Astrocyte of the spinal cord (primary cell): Measurements from ENCODE around the gene CDCA5.

Experiments used
- DNase-seq: peaks from one replicate; pipeline ENCODE4 v3.0.0; 2011; ENCODE audit warnings: low read depth, low spot score
- H3K4me3 ChIP-seq: 2 replicates; pipeline ENCODE4 v1.5.1; 2011; ENCODE audit warnings: low read depth, mild to moderate bottlenecking, low read length, moderate library complexity
- in situ Hi-C: cut with HindIII; loops from 2 replicates; pipeline ENCODE4 v1.10.0; 2017; ENCODE audit warnings: low sequenced_read_pairs
- TF ChIP-seq, protein P1 (sequence below): IDR thresholded peaks from 2 replicates; pipeline ENCODE4 v1.5.1; 2012; ENCODE audit warnings: low read depth, mild to moderate bottlenecking, low read length, inconsistent platforms

The CDCA5 gene

GRCh38 chr11:65083834-65084597, at the start of gene CDCA5, which contains the start of gene ZFPL1:
CDCA5 (minus strand) TSS chr11:65084040; CDS start chr11:65083978, 62 bp downstream.
ZFPL1 (plus strand) TSS chr11:65084222; CDS start chr11:65084699, 477 bp downstream.
- TF ChIP-seq, protein P1, sequence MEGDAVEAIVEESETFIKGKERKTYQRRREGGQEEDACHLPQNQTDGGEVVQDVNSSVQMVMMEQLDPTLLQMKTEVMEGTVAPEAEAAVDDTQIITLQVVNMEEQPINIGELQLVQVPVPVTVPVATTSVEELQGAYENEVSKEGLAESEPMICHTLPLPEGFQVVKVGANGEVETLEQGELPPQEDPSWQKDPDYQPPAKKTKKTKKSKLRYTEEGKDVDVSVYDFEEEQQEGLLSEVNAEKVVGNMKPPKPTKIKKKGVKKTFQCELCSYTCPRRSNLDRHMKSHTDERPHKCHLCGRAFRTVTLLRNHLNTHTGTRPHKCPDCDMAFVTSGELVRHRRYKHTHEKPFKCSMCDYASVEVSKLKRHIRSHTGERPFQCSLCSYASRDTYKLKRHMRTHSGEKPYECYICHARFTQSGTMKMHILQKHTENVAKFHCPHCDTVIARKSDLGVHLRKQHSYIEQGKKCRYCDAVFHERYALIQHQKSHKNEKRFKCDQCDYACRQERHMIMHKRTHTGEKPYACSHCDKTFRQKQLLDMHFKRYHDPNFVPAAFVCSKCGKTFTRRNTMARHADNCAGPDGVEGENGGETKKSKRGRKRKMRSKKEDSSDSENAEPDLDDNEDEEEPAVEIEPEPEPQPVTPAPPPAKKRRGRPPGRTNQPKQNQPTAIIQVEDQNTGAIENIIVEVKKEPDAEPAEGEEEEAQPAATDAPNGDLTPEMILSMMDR, result no peak
- DNase-seq, result peak; percentile 96
- peak within 1 kb of the TSS; percentile 81 for H3K4me3 ChIP-seq
- in situ Hi-C loops, result no loop called here

DNA sequence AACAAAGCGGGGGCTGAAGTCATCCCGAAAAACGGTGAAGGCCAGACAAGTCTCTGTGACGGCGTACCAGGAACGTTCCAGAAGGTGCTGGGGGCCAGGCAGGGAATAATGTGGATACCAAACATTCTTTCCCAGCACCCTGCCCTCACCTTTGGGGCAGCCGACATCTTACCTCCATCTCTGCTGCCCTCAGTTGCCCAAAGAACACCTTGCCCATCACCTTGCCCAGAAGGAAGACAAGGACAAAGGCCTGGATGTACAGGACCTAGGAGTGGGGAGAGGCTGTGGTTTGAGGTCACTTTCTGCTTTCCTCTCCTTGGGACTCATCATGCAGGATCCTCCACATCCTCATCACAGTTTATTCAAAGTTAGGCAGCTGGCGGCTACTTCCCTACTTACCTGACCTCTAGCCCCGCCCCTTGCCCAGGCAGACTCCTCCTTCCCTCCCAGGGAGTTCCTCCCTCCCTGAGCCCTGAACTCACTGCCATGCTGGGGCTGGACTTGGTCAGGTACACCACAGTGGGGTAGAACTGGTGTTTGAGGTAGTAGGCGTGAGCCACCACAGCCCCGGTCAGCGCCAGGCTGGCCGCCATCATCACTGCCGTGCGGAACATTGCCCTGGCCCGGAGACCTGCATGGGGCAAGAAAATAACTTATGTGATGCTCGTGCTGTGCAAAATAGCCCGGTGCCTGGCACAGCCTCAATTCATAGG, 49.3 kb upstream of the CDCA5 start:
- no peak for DNase-seq
- in situ Hi-C loops, result no loop called here
- TF ChIP-seq, protein P1, result no peak
- H3K4me3 ChIP-seq, result peak overlapping the region; percentile 82

- in situ Hi-C loops, result no loop called here
- H3K4me3 ChIP-seq, result no peak overlapping the region
- no peak for DNase-seq
- TF ChIP-seq, protein P1, result no peak
Observed at GRCh38 chr11:65132238-65132987, 48.6 kb upstream of the CDCA5 start.

DNA sequence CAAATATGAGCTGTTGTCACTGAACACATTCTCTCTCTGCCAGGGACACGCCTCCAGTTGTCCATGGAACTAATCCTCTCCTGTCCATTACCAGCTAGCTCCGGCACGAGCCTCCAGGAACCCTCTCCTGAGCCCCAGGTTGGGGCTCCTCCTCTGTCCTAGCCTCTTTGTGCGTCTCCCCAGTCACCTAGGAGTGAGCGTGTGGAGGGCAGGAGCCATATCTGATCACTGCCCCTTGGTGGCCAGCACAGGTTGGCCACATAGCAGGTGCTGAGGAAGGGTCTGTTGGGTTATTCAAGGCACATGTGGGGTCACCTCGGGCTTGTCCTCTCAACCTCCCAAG, 48.0 kb upstream of the CDCA5 start:
- H3K4me3 ChIP-seq, result no peak overlapping the region
- TF ChIP-seq, protein P1, result no peak
- in situ Hi-C loops, result no loop called here
- no peak for DNase-seq

DNA sequence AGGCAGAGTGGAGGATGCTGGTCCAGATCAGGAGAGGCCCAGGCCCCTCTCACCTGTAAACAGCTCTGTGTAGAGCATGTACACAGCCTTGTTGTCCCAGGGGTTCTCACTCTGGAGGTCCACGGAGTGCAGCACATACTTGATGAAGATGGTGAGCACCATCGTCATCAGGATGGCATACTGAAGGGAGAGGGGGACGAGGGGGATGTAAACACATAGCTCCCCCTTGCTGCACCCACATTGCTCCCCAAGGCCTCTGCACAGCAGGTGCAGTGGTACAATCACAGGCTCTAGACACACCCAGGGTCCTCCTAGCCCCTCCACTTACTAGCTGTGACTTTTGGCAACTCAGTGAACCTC, 47.6 kb upstream of the CDCA5 start:
- in situ Hi-C loops, result no loop called here
- TF ChIP-seq, protein P1, result no peak
- H3K4me3 ChIP-seq, result no peak overlapping the region
- no peak for DNase-seq

DNA sequence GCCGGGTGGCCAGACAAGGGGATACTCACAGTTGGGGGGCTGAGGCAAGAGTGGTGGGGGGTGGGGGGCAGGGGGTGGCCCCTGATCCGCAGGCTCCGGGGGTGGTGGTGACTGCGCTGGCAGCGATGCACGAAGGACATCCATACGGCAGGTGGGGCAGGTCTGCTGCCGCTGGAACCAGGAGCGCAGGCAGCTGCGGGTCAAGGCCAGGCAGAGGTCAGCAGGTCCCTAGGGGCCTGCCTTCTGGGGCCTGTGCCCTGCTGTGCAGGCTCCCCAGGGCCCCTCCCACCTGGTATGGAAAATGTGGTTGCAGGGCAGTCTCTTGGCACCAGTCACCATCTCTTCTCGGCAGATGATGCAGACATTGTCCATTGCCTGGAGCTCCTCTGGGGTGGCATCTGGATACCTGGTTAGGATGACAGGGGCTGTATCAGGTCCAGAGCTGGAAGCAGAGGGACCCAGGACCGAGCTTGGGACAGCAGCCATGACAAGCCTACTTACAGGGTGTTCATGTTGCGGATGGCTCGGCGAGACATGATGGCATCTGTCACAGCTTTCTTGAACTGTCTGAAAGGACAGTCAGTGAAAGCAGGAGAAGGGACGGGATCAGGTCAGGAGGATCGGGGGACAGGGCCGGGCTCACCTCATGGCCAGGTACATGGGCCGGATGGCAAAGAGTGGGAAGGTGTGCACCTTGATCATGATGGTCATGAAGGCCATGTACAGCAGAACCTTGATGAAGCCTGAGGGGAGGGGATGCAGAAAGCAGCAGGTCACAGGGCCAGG, 47.0 kb upstream of the CDCA5 start:
- H3K4me3 ChIP-seq, result no peak overlapping the region
- TF ChIP-seq, protein P1, result no peak
- in situ Hi-C loops, result no loop called here
- DNase-seq, result no peak
